GM18868 (cell line): ENCODE data around the gene JSRP1.

Experiments used
- ATAC-seq: cut with Tn5 transposase; IDR thresholded peaks from one replicate; pipeline ENCODE4 v1.9.1; 2021; ENCODE audit warnings: mild to moderate bottlenecking, moderate library complexity; ENCODE audit not compliant: unreplicated experiment

Gene JSRP1

DNA sequence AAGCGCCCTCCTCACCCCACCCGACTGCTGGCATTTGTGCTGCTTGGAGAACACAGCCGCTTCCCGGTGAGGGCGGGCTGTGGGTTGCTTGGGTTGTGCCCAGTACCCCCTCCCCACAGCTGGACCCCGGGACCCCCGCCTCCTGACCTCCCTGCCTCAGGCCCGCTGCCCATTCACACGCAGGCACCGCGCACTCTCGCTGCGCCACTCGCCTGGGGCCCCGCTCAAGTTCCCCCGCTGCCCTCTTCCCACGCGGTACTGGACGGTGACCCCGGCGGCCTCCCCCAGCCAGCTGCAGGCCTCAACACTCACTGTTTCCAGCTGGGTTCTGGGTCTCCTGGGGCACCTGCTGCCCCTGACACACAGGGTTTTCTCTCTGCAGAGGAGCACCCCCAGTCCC lies 36.5 kb downstream of the JSRP1 start:
- no peak for ATAC-seq

DNA sequence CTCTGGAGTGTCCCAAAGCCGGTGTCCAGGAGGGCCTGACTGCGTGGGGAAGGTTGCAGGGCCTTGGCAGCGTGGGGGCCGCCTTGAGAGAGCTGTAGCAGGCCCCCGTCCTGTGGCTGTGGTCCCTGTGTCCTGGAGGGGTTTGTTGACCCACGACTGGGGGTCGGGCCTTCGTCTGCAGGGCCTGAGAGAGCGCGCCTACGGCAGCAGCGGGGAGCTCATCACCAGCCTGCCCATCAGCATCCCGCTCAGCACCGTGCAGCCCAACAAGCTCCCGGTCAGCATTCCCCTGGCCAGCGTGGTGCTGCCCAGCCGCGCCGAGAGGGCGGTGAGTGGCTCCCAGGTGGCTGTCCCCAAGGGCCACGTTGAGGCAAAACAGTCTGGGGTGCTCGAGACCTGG lies 38.6 kb downstream of the JSRP1 start:
- ATAC-seq = no peak

DNA sequence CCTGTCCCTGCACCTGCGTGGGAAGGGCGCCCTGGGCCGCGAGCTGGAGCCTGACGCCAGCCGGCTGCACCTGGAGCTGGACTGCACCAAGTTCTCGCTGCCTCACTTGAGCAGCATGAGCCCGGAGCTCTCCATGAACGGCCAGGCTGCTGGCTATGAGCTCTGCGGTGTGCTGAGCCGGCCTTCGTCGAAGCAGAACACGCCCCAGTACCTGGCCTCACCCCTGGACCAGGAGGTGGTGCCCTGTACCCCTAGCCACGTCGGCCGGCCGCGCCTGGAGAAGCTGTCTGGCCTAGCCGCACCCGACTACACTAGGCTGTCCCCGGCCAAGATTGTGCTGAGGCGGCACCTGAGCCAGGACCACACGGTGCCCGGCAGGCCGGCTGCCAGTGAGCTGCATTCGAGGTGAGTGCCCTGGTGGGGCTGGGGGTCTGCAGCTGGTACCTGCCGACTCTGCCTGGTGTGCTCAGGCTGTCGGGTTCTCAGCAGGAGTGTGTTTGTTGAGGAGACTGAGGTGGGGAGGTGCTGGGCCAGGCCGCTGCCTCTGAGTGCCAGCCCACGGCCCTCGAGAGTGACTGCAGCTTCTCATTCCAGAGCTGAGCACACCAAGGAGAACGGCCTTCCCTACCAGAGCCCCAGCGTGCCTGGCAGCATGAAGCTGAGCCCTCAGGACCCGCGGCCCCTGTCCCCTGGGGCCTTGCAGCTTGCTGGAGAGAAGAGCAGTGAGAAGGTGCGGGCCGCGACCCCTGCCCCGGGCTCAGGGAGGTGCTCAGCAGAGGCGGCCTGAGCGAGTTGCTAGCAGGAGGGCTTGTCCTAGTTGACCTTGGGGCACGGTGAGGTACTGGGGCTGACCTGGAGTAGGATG lies 39.6 kb downstream of the JSRP1 start:
- no peak for ATAC-seq

DNA sequence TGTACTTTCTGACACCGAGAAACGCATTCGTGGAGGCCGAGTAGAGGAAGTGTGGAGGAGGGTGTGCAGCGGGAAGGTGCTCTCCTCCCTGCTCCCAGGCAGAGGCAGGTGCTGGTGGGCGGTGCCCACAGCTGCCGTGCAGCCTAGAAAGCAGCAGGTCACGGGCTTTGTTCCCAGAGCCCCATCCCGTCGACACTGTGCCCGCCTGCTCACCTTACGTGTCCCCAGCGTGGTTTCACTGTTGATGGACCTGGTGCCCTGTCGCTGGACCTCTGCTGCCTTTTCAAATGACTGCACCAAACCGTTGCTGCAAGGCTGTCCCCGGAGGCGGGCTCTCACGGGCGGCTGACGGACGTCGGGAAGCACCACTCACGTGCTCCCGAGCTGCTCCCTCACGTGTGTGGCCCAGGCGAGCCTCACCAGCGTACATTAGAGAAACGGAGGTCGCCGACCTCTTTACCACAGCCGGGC lies 40.9 kb downstream of the JSRP1 start:
- ATAC-seq = no peak

DNA sequence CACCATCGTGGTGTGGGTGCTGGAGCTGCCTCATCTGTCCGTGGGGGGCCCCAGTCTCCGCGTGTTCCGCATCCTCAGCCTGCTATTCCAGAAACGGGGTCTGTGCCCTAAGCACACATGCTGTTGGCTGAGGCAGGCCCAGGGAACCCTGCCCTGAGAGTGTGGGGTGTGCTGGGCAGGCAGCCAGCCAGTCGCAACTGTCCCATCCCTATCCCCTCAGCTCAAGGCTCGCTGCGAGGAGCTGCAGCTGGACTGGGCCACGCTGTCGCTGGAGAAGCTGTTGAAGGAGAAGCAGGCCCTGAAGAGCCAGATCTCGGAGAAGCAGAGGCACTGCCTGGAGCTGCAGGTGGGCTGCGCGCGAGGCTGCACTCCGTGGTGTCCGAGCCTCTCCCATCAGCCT lies 42.0 kb downstream of the JSRP1 start:
- no peak for ATAC-seq

DNA sequence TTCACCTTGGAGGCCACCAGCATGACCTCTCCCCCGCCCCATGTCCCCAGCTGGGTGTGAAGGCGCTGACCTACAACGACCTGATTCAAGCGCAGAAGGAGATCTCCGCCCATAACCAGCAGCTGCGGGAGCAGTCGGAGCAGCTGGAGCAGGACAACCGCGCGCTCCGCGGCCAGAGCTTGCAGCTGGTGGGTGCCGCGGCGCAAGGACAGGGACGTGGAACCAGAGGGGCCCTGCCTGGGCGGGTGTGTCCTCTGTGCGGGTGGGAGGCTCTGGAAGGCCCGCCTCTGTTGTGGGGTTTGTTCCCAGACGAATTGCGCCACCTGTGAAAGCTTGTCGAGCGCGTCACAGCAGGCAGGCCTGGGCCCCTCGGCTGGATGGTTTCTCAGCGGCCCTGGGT lies 42.4 kb downstream of the JSRP1 start:
- no peak for ATAC-seq

DNA sequence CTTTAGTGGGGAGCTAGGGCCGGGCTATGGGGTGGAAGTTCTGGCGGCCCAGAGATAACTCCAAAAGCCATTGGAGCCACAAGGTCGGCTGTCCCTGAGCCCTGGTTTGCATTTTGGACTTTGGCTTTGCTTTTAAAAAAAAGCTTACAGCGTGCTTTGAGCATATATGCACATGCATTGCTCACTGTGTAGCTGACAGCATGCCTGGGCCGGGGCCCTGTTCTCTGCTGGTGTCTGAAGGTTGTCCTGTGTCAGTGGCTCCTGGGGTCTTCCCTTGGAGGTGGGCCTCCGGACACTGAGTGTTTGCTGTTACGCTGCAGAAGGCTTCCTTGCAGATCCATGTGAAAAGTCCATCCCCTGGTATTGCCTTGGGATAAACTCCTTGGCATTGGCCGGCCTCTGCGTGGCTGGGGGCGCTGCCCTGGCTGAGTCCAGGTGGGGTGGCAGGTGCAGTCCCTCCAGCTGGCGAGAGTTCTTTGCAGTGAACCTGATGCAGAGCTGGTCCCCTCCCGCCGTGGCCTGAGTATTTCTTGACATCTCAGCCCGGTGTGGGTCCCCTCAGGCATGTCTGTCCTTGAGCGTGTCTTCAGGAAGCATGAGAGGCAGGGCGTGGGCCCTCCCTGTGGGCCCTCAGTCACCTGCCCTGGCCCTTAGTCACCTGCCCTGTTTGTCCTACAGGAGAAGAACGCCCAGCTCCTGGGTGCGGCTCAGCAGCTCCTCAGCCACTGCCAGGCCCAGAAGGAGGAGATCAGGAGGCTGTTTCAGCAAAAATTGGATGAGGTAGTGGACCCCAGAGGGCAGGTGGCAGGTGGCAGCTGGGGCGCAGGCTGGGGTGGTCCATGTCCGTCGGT lies 43.1 kb downstream of the JSRP1 start:
- ATAC-seq = no peak

DNA sequence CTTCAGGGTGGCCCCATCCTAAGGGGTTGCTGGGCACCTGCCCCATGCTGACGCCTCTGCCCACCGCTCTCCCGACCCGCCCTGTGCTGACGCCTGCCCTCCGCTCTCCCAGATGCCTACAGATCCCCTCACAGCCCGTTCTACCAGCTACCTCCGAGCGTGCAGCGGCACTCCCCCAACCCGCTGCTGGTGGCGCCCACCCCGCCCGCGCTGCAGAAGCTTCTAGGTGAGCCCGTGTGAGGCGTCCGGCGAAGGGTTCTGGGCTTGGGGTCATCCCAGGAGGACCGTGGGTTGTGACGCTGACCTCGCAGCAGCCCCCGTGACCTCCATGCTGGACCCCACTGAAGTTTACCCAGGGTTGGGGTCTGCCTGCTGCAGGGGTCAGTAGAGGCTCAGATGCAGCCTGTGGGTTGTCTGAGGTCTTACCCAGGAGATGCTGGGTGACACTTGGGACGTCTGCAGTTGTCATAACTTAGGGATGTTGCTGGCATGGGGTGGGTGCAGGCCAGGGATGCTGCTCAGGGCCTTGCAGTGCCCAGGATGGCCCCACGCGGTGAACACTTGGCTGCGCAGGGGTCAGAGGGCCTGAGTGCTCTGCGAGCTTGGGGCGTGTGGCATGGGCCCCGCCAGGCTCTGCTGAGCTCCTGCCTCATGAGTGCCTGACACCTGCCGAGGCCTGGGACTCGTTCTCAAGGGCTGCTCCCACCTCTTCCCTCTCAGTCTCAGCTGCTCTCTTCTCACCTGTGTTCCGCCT lies 45.1 kb downstream of the JSRP1 start:
- ATAC-seq = no peak

DNA sequence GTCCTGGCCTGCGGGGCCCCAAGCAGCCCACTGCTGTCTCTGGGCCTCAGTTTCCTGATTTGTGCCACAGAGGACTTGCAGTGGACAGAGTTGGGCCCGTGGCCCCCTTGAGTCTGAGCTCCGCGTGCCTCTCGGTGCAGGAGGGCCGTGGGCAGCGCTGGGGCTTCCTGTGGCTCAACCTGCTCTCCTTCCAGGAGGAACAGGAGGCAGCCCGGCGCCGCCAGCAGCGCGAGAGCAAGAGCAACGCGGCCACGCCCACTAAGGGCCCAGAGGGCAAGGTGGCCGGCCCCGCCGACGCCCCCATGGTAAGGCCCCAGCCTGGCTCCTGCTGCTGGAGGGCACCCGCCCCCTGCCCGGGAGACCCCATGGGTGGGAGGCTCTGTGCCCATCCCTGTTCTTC lies 46.0 kb downstream of the JSRP1 start:
- ATAC-seq = no peak

DNA sequence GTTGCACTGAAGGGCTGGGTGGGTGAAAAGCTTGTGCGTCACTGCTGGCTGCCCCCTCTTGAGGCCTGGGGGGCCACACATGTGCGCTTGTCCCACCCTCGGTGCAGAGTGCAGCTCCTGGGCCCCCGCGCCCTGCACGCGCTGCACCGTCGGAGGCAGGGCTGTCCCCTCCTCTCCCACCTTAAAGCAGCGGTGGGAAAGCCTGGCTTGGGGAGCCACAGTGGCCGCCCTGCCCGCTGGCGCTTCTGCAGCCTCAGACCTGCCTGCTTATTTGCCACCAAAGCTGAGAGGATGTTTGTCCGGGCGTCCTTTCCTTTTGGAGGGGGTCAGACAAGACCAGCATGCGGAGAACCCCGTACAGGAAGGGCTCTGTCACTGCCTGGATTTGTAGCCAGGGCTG lies 46.8 kb downstream of the JSRP1 start:
- ATAC-seq = no peak

DNA sequence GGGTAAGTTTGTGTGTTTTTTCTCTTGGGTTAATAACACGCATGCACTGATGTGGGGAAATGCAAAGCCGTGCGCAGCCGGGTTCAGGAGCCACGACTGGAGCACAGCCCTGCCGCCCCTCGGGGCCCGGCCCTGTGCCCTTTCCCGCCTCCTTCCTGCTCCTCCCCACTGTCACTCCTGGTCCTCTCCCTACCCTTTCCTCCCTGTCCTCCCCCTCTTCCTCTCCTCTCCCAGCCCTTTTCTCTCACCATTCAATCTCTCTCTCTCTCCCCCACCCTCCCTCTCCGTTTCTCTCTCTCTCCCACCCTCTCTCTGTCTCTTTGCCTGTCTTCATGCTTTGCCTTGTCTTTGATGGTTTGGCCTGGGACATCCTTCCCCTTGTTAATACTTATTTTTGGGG lies 47.2 kb downstream of the JSRP1 start:
- ATAC-seq = no peak

DNA sequence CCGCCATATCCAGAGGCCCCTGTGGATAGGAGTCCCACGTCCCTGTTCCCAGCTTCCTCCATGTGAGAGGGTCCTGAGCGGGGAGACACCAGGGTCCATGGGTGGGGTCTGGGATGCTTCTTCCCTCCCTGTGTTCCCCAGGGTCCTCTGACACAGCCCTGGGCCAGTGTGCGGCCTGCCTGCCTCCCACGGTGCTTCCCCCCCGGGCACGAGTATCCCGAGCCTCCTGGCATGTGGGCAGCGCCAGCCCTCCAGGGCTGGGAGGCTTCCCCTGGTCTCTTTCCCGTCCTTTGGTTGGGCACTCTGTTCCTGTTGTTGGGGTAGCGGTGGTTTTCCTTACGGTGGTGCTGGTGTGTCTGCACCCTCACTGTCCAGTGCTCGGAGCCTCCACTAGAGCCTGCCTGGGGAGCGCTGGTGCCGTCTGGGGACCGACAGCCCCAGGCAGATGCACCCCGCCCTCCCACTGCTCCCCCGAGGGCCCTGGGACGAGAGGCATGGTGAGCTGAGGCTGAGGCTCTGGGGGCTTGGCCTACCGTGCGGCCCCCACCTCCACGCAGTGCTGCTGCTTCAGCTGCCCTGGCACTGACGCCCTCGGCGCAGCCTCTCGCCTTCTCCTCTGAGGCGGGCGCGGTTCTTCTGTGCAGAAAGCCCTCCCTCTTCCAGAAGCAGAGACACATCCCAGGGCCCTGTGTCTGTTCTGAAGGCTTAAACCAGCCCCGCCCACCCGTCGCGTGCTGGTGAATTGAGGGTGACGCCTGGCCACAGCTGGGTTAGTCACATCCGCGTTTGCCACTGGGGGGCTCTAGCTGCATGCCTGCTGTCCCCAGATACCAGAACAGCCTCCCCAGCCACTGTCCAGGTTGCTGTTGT lies 48.0 kb downstream of the JSRP1 start:
- no peak for ATAC-seq

DNA sequence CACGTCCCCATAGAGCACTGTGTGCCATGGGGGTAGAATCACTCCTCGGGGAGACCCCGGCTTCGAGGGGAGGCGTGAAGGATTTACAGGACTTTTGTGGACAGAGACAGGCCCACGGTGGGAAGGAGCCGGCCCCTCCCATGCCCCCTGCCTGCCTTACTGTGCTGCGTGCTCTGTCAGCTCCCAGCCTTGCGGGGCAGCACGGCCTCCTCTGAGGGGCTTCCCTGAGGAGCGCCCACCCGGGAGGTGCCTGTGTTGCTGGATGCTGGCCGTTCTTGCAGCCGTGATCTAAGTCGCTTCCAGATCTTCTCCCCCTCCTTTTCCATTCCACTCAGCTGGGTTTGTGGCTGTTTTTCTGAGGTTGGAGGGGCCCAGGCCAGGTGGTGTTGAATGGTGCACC lies 49.2 kb downstream of the JSRP1 start:
- ATAC-seq = no peak

DNA sequence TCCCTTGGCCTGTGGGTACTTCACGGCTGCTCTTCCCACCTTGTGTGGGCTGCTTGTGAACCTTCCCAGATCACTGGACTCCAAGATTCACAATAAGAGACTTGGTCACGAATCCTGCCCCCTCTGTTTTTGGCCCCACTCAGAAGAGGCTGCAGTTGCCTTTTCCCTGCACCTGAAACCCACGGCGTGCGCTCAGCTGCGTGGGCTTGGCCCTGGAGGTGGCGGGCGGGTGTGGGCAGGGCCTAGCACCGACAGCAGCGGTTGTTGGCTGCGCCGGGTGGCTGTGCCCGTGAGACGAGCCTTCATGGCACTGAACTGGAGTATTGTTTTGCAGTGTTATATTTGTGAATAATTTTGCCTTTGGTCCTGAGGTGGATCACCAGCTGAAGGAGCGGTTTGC lies 53.9 kb downstream of the JSRP1 start:
- no peak for ATAC-seq
